ENCODE results near the gene SEC23A. TPM values are rescaled to one million over a fixed set of nuclear protein-coding genes. Genes with fewer than 3 reads are reported as not detected.
A peak's percentile ranks its signal among the peaks of the same experiment; 100 is the strongest.

Gene SEC23A
- total and polyA plus RNA-seq, 2 of the 13 experiments (the other 11 are each of a cell fraction or from before 2014, with no cell fraction given): 403 to 887 TPM

GRCh38 chr14:39015360-39015961 lies 87.6 kb downstream of the SEC23A start (continued):
- TF ChIP-seq ARID5B (CRISPR knock-in tag; IDR thresholded peaks at IDR 0.05) (peak; percentile 50), HNRNPH1 (optimal IDR thresholded peaks at IDR 0.05; ENCODE audit: low read depth, low read length) (no peak), RBM22 (optimal IDR thresholded peaks at IDR 0.05; ENCODE audit: low read length) (no peak), MXD1 (CRISPR knock-in tag; IDR thresholded peaks at IDR 0.05) (no peak), NBN (conservative IDR thresholded peaks at IDR 0.05) (no peak), ZNF441 (CRISPR knock-in tag; IDR thresholded peaks at IDR 0.05; ENCODE audit: borderline replicate concordance) (no peak), ZNF773 (CRISPR knock-in tag; IDR thresholded peaks at IDR 0.05; ENCODE audit: borderline replicate concordance) (no peak), TEAD2 (CRISPR knock-in tag; IDR thresholded peaks at IDR 0.05) (no peak), ZNF253 (CRISPR knock-in tag; IDR thresholded peaks at IDR 0.05; ENCODE audit: borderline replicate concordance) (no peak), ZNF501 (CRISPR knock-in tag; IDR thresholded peaks at IDR 0.05) (no peak), ZNF639 (CRISPR knock-in tag; conservative IDR thresholded peaks at IDR 0.05) (no peak), RARG (CRISPR knock-in tag; IDR thresholded peaks at IDR 0.05; ENCODE audit: low read depth) (no peak), ATF5 (CRISPR knock-in tag; IDR thresholded peaks at IDR 0.05; ENCODE audit: low read depth) (no peak)
